HG02642 (cell line): ENCODE measurements around the gene DRAM1.

ENCODE experiments used
- ATAC-seq: cut with Tn5 transposase; IDR thresholded peaks from one replicate; pipeline ENCODE4 v1.9.1; 2021; ENCODE audit warnings: mild to moderate bottlenecking; ENCODE audit not compliant: unreplicated experiment, poor library complexity

DRAM1 gene

GRCh38 chr12:101933866-101934514 is 56.6 kb downstream of the DRAM1 start:
- no peak for ATAC-seq

- ATAC-seq: peak; percentile 75
These were observed 58.7 kb downstream of the DRAM1 start for GRCh38 chr12:101935890-101936746.

GRCh38 chr12:101939306-101939705 is 61.9 kb downstream of the DRAM1 start:
- no peak for ATAC-seq

- no peak for ATAC-seq
These were observed 62.5 kb downstream of the DRAM1 start for GRCh38 chr12:101939856-101940265.

GRCh38 chr12:101940400-101940950 is 63.1 kb downstream of the DRAM1 start:
- ATAC-seq: no peak

GRCh38 chr12:101941306-101942249 is 64.2 kb downstream of the DRAM1 start:
- peak; percentile 75 for ATAC-seq

- no peak for ATAC-seq
These were observed 64.8 kb downstream of the DRAM1 start for GRCh38 chr12:101942250-101942605.

GRCh38 chr12:101945369-101946232 is 68.2 kb downstream of the DRAM1 start:
- no peak for ATAC-seq

GRCh38 chr12:101946233-101946611 is 68.8 kb downstream of the DRAM1 start:
- ATAC-seq: no peak

GRCh38 chr12:101947316-101947715 is 69.9 kb downstream of the DRAM1 start:
- no peak for ATAC-seq

- ATAC-seq: no peak
These were observed 71.0 kb downstream of the DRAM1 start for GRCh38 chr12:101948365-101948764.

GRCh38 chr12:101951002-101951670 is 73.8 kb downstream of the DRAM1 start:
- no peak for ATAC-seq

- no peak for ATAC-seq
These were observed 76.7 kb downstream of the DRAM1 start for GRCh38 chr12:101954113-101954512.

GRCh38 chr12:101954676-101955075 is 77.3 kb downstream of the DRAM1 start:
- no peak for ATAC-seq

- no peak for ATAC-seq
These were observed 80.0 kb downstream of the DRAM1 start for GRCh38 chr12:101957252-101957959.

GRCh38 chr12:101959607-101960006 is 82.2 kb downstream of the DRAM1 start:
- ATAC-seq: no peak

- ATAC-seq: no peak
These were observed 85.1 kb downstream of the DRAM1 start for GRCh38 chr12:101962486-101962885.

- no peak for ATAC-seq
These were observed 86.3 kb downstream of the DRAM1 start for GRCh38 chr12:101963697-101964096.
